Measurements from ENCODE around the gene ATP2A3. TPM values are rescaled to one million over a fixed set of nuclear protein-coding genes. Genes with fewer than 3 reads are reported as not detected.

Gene ATP2A3
- total RNA-seq, 6 experiments from 2014 or later = 1.5 to 4.3 (median 2.3) TPM

GRCh38 chr17:3923466-3924190 is 40.6 kb downstream of the ATP2A3 start:
- no peaks in the 10 kb centered on the region for H3K27me3 ChIP-seq
- TF ChIP-seq CTCF (IDR thresholded peaks at IDR 0.05) (no peak), POLR2A (IDR thresholded peaks at IDR 0.05) (no peak)
- no peak for DNase-seq
- no peaks in the 10 kb centered on the region for H3K36me3 ChIP-seq
- intact Hi-C loops (cut with DNase I) = no loop called here
- H3K27ac ChIP-seq = no peak overlapping the region
- no peaks in the 10 kb centered on the region for H3K9me3 ChIP-seq
- 69% methylated on average over 7 of the region's 18 CpGs for WGBS (ENCODE audit: insufficient coverage, low coverage, low lambda C conversion rate, missing lambda C conversion rate)
- H3K4me3 ChIP-seq = no peak overlapping the region
- H3K4me1 ChIP-seq = no peaks in the 10 kb centered on the region
- ATAC-seq = no peak

DNA sequence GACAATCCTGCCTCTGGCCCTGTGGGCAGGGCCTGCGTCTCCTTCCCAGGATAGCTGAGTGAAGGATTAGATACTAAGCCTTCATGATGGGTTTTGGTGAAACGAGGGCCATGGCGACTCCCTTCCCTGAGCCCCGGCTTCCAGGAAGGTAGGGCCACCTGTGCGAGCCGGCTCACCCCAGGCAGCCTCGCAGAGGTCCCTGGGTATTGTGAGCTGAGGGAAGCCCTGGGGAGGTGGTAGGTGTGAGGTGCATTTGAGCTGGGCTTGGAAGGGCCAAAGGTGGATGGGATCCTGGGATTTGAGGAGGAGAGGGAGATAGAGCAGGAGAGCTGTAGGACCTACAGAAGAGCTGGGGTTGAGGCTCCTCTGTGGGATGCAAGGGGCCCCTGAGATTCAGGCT is 41.5 kb downstream of the ATP2A3 start:
- intact Hi-C loops (cut with DNase I) = no loop called here
- ATAC-seq (no peak), DNase-seq (no peak)
- 82% methylated on average over 3 of the region's 7 CpGs for WGBS (ENCODE audit: insufficient coverage, low coverage, low lambda C conversion rate, missing lambda C conversion rate)
- Histone ChIP-seq H3K27ac (no peak overlapping the region), H3K4me3 (no peak overlapping the region), H3K27me3 (no peaks in the 10 kb centered on the region), H3K36me3 (no peaks in the 10 kb centered on the region), H3K9me3 (no peaks in the 10 kb centered on the region), H3K4me1 (no peaks in the 10 kb centered on the region)
- TF ChIP-seq CTCF (IDR thresholded peaks at IDR 0.05) = no peak
- TF ChIP-seq POLR2A (IDR thresholded peaks at IDR 0.05) = no peak

DNA sequence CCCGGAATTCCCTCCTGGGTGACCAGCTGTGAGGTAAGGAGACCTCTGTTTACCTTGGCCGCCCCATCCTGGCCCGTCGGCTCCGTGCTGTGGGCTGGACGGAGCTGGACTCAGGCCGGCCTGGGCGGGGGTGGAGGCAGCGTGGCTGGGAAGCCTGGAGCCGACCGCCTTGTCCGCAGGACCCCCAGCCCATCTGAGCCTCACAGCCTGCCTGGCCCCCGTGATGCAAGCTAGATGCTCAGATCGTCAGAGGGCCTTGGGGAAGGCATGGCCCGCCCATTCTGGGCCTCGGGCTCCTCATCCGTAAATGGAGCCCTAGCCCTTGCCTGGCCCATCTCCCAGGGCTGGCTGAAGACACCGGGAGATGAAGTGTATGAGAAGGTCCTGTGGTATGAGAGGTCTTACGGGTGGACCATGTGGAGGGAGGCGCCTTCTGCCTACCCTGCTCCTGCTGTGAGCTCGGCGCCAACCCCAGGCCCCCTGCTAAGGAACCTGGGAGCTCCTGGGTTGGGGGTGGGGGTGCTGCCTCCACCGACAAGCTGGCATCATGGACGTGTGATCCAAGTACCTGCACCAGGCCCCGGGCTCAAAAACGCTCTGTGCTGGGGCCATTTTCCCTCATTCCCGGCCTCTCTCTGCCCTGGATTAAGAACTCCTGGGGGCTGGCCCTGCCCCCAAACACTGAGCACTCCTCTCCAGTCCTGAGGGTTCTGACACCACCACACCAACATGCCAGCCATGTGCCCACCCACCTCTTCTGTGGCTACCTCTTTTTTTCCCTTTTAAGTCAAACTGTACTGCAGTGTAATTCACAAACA is 42.5 kb downstream of the ATP2A3 start:
- TF ChIP-seq POLR2A (IDR thresholded peaks at IDR 0.05) (no peak), CTCF (IDR thresholded peaks at IDR 0.05) (no peak)
- intact Hi-C loops (cut with DNase I) = no loop called here
- DNase-seq (no peak), ATAC-seq (no peak)
- H3K27me3 ChIP-seq = no peaks in the 10 kb centered on the region
- H3K4me1 ChIP-seq = no peaks in the 10 kb centered on the region
- no peaks in the 10 kb centered on the region for H3K9me3 ChIP-seq
- 60% methylated on average over 2 of the region's 27 CpGs for WGBS (ENCODE audit: insufficient coverage, low coverage, low lambda C conversion rate, missing lambda C conversion rate)
- no peak overlapping the region for H3K27ac ChIP-seq
- H3K36me3 ChIP-seq = no peaks in the 10 kb centered on the region
- H3K4me3 ChIP-seq = no peak overlapping the region

- WGBS (ENCODE audit: insufficient coverage, low coverage, low lambda C conversion rate, missing lambda C conversion rate) = 73% methylated on average over 6 of the region's 16 CpGs
Measured at GRCh38 chr17:3921006-3921405, 43.2 kb downstream of the ATP2A3 start.

More at GRCh38 chr17:3921006-3921405, 43.2 kb downstream of the ATP2A3 start:
- Histone ChIP-seq H3K27me3 (no peaks in the 10 kb centered on the region), H3K36me3 (no peaks in the 10 kb centered on the region), H3K4me1 (no peaks in the 10 kb centered on the region), H3K4me3 (no peak overlapping the region), H3K9me3 (no peaks in the 10 kb centered on the region), H3K27ac (no peak overlapping the region)
- intact Hi-C loops (cut with DNase I) = no loop called here
- TF ChIP-seq CTCF (IDR thresholded peaks at IDR 0.05) (no peak), POLR2A (IDR thresholded peaks at IDR 0.05) (no peak)
- DNase-seq (no peak), ATAC-seq (no peak)
